Measurements from ENCODE around the gene ARL5C.

- TF ChIP-seq CTCF (IDR thresholded peaks at IDR 0.05), result no peak
- no peak for TF ChIP-seq POLR2A (IDR thresholded peaks at IDR 0.05)
Observed at GRCh38 chr17:39122991-39123390, 43.0 kb downstream of the ARL5C start.

Measured in esophagus squamous epithelium (tissue), 4 donors.